ENCODE results near the gene TSKU.

GRCh38 chr11:76795290-76795935 is 12.3 kb downstream of the TSKU start:
- TF ChIP-seq CTCF (conservative IDR thresholded peaks at IDR 0.05) (no peak), EZH2 (IDR thresholded peaks at IDR 0.05; ENCODE audit: low read depth) (no peak)
